ENCODE measurements around the gene XIST.
"Not testable (repeated sequence)": the region's sequence is repeated elsewhere in the genome, so short reads cannot be mapped to it uniquely, and the experiment has no call there.

The XIST gene

DNA sequence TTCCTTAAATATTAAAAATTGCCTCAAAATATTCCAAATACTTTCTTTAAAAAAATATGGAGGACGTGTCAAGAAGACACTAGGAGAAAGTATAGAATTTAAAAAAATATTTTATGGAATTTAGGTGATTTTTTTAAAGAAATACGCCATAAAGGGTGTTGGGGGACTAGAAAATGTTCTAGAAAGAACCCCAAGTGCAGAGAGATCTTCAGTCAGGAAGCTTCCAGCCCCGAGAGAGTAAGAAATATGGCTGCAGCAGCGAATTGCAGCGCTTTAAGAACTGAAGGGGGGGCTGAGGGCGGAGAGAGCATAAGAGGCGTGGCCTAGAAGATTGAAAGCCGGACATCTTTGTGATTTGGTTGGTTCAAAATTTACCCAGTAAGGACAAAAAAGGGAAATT lies at the start of gene XIST:
Gene XIST, minus strand, starts transcription at position 248 of the 400 bp plus-strand sequence.
- in situ Hi-C loops (cut with MboI; ENCODE audit: low sequenced_read_pairs), result loop anchor here (25.0 kb wide), 2 partner anchors 485 to 685 kb away; no protein-coding TSS in a partner anchor

DNA sequence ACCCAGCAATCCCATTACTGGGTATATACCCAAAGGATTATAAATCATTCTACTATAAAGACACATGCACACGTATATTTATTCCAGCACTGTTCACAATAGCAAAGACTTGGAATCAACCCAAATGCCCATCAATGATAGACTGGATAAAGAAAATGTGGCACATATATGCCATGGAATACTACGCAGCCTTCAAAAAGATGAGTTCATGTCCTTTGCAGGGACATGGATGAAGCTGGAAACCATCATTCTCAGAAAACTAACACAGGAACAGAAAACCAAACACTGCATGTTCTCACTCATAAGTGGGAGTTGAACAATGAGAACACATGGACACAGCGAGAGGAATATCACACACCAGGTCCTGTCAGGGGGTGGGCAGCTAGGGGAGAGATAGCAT lies 45.8 kb upstream of the XIST start:
- H3K36me3 ChIP-seq (replicated peaks); DNase-seq (ENCODE audit: low spot score in 2 of 2); H3K27me3 ChIP-seq (ENCODE audit: low read depth); H3K4me1 ChIP-seq; H3K9me3 ChIP-seq; in situ Hi-C loops (cut with MboI; ENCODE audit: low sequenced_read_pairs); H3K4me3 ChIP-seq: not testable (repeated sequence)

More for the DNA sequence above, at the start of gene XIST:
- H3K4me1 ChIP-seq, result peaks cover 22% of the 10 kb centered on the region
- H3K27me3 ChIP-seq (ENCODE audit: low read depth), result no peaks in the 10 kb centered on the region
- H3K4me3 ChIP-seq, result no peak within 1 kb of the TSS
- no peak for DNase-seq (ENCODE audit: low spot score in 2 of 2)
- H3K9me3 ChIP-seq, result no peaks in the 10 kb centered on the region
- H3K36me3 ChIP-seq (replicated peaks), result no peaks in the 10 kb centered on the region

DNA sequence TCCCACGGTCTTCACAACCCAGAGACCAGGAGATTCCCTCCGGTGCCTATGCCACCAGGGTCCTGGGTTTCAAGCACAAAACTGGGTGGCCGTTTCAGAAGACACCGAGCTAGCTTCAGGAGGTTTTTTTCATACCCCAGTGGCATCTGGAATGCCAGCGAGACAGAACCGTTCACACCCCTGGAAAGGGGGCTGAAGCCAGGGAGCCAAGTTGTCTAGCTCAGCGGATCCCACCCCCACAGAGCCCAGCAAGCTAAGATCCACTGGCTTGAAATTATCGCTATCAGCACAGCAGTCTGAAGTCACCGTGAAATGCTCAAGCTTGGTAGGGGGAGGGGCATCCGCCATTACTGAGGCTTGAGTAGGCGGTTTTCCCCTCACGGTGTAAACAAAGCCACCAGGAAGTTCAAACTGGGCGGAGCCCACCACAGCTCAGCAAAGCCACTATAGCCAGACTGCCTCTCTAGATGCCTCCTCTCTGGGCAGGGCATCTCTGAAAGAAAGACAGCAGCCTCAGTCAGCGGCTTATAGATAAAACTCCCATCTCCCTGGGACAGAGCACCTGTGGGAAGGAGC lies 40.1 kb upstream of the XIST start:
- H3K27me3 ChIP-seq (ENCODE audit: low read depth); H3K4me3 ChIP-seq; H3K36me3 ChIP-seq (replicated peaks); H3K9me3 ChIP-seq; in situ Hi-C loops (cut with MboI; ENCODE audit: low sequenced_read_pairs); H3K4me1 ChIP-seq: not testable (repeated sequence)
- DNase-seq (ENCODE audit: low spot score in 2 of 2), result peak in 1 of 2 experiments; percentile 28

DNA sequence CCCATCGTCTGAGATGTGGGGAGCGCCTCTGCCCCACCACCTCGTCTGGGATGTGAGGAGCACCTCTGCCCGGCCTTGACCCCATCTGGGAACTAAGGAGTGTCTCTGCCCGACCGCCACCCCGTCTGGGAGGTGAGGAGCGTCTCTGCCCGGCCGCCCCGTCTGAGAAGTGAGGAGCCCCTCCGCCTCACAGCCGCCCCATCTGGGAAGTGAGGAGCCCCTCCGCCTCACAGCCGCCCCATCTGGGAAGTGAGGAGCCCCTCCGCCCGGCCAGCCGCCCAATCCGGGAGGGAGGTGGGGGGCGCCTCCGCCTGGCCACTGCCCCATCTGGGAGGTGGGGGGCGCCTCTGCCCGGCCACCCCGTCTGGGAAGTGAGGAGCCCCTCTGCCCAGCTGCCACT lies 29.7 kb upstream of the XIST start:
- H3K4me3 ChIP-seq; DNase-seq (ENCODE audit: low spot score in 2 of 2); H3K27me3 ChIP-seq (ENCODE audit: low read depth); in situ Hi-C loops (cut with MboI; ENCODE audit: low sequenced_read_pairs); H3K4me1 ChIP-seq; H3K36me3 ChIP-seq (replicated peaks); H3K9me3 ChIP-seq: not testable (repeated sequence)

DNA sequence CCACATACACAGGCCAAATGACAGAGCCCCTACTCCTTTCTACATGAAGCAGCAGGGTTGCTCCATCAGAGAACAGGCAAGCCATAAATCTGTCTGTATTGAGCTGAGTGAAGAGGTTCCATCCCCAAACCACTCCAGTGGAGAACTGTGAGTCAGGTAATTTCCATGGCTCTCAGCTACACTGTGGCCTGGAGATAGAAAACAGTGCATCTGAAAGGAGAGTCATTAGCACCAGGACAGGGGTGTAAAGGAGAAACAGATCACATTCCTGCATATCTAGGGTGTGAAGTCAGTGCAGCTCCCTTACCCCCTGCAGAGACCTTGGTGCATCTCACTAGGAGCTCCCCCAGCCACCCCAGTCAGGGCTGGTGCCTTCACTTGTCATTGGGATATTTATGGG lies 25.2 kb upstream of the XIST start:
- no peaks in the 10 kb centered on the region; the same call in 1 of the 2 replicates for H3K9me3 ChIP-seq
- H3K4me3 ChIP-seq, result no peak overlapping the region
- H3K4me1 ChIP-seq, result no peaks in the 10 kb centered on the region
- no peaks in the 10 kb centered on the region for H3K36me3 ChIP-seq (replicated peaks)
- in situ Hi-C loops (cut with MboI; ENCODE audit: low sequenced_read_pairs), result no loop called here
- H3K27me3 ChIP-seq (ENCODE audit: low read depth), result no peaks in the 10 kb centered on the region
- no peak for DNase-seq (ENCODE audit: low spot score in 2 of 2)

DNA sequence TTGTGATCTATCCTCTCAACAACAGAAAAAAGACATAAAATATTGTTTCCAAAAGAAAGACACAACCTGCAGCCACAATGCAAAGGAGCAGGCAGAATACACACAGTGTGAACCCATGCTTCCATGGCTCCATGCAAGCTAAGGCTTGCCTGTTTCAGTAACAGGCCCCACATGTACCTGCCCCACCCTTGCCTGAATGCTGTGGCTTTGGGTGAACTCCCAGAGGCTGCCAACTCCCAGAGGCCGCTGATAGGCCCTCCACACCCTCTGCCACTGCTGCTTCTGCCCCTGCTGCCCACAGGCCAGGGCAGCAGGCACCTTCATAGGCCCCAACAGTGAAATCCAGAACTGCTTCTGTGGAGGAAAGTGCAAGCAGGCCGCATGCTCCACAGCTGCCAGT lies 24.4 kb upstream of the XIST start:
- Histone ChIP-seq H3K4me1 (no peaks in the 10 kb centered on the region), H3K9me3 (no peaks in the 10 kb centered on the region; the same call in 1 of the 2 replicates), H3K27me3 (ENCODE audit: low read depth) (no peaks in the 10 kb centered on the region), H3K36me3 (replicated peaks) (no peaks in the 10 kb centered on the region), H3K4me3 (no peak overlapping the region)
- DNase-seq (ENCODE audit: low spot score in 2 of 2), result no peak
- in situ Hi-C loops (cut with MboI; ENCODE audit: low sequenced_read_pairs), result no loop called here

DNA sequence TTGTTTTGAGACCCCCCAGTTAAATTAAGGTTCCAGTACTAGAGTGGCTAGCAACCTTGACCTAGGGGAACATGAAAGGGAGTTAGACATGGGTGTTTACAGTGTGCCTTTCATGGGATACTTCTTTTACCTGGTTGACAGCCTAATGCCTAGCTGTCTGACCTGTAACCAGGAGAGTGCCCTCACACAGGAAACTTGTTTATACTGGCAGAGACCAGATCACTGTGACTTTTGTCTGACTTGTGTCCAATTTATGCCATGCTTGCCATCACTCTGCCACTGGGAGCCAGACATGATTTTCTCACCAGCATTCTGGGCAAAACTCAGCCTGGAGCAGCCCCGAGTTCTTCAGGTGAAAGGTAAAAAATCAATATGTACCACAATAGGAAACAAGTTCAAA lies 16.4 kb upstream of the XIST start:
- Histone ChIP-seq H3K4me1 (no peaks in the 10 kb centered on the region), H3K9me3 (no peaks in the 10 kb centered on the region), H3K36me3 (replicated peaks) (no peaks in the 10 kb centered on the region), H3K4me3 (no peak overlapping the region), H3K27me3 (ENCODE audit: low read depth) (no peaks in the 10 kb centered on the region)
- no peak for DNase-seq (ENCODE audit: low spot score in 2 of 2)
- in situ Hi-C loops (cut with MboI; ENCODE audit: low sequenced_read_pairs), result loop anchor here (25.0 kb wide), 2 partner anchors 468 to 668 kb away; no protein-coding TSS in a partner anchor

DNA sequence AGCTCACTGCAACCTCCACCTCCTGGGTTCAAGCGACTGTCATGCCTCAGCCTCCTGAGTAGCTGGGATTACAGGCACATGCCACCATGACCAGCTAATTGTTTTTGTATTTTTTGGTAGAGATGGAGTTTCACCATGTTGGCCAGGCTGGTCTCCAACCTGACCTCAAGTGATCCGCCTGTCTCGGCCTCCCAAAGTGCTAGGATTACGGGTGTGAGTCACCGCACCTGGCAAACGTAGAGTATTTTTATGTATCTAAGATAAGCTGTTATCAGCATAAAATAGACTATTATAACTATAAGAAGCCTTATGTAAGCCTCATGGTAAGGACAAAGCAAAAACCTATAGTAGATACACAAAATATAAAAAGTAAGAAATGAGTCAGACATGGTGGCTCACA lies 14.6 kb upstream of the XIST start:
- Histone ChIP-seq H3K27me3 (ENCODE audit: low read depth) (no peaks in the 10 kb centered on the region), H3K36me3 (replicated peaks) (no peaks in the 10 kb centered on the region), H3K4me1 (no peaks in the 10 kb centered on the region), H3K4me3 (no peak overlapping the region), H3K9me3 (no peaks in the 10 kb centered on the region)
- DNase-seq (ENCODE audit: low spot score in 2 of 2), result no peak
- in situ Hi-C loops (cut with MboI; ENCODE audit: low sequenced_read_pairs), result loop anchor here (25.0 kb wide), 2 partner anchors 470 to 670 kb away; no protein-coding TSS in a partner anchor

DNA sequence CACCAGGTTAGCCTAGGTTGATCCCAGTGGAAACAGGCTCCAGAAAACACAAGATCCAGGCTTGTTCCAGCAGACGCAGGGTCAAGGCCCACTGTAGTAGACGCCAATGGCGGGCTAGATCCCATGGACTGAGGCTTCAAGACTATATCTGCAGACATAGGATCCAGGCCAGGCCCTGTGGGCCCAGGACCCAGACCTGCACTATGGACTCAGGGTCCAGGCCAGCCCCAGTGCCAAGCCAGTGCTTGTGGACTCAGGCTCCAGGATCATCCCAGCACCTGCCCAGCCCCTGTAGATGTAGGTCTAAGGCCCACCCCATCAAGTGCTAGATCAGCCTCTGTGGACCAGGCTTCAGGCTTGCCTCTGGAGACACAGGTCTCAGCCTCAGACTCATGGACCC lies 11.3 kb upstream of the XIST start:
- H3K9me3 ChIP-seq, result no peaks in the 10 kb centered on the region
- DNase-seq (ENCODE audit: low spot score in 2 of 2), result no peak
- in situ Hi-C loops (cut with MboI; ENCODE audit: low sequenced_read_pairs), result loop anchor here (5.0 to 25.0 kb wide), 3 partner anchors 153 to 673 kb away; no protein-coding TSS in a partner anchor
- H3K4me3 ChIP-seq, result no peak overlapping the region
- no peaks in the 10 kb centered on the region for H3K27me3 ChIP-seq (ENCODE audit: low read depth)
- no peaks in the 10 kb centered on the region for H3K4me1 ChIP-seq
- H3K36me3 ChIP-seq (replicated peaks), result no peaks in the 10 kb centered on the region

DNA sequence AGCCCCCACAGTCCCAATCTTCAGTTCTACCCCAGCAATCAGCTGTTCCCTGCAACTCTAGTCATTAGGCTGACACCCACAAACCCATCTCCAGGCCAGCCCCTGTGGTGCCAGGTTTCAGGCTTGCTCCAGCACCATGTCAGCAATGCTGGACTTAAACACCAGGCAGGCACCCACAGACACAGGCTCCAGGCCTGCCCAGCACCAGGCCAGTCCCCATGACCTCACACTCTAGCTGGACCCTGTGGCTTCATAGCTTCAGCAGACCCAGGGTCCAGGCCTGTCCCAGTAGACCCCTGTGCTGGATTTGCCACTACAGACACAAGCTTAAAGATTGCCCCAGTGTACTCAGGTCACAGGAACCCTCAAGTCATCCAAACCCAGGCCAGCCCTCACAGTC lies 10.8 kb upstream of the XIST start:
- Histone ChIP-seq H3K4me3 (no peak overlapping the region), H3K4me1 (no peaks in the 10 kb centered on the region), H3K9me3 (no peaks in the 10 kb centered on the region), H3K27me3 (ENCODE audit: low read depth) (no peaks in the 10 kb centered on the region), H3K36me3 (replicated peaks) (no peaks in the 10 kb centered on the region)
- in situ Hi-C loops (cut with MboI; ENCODE audit: low sequenced_read_pairs), result loop anchor here (5.0 to 25.0 kb wide), 3 partner anchors 154 to 674 kb away; no protein-coding TSS in a partner anchor
- no peak for DNase-seq (ENCODE audit: low spot score in 2 of 2)

DNA sequence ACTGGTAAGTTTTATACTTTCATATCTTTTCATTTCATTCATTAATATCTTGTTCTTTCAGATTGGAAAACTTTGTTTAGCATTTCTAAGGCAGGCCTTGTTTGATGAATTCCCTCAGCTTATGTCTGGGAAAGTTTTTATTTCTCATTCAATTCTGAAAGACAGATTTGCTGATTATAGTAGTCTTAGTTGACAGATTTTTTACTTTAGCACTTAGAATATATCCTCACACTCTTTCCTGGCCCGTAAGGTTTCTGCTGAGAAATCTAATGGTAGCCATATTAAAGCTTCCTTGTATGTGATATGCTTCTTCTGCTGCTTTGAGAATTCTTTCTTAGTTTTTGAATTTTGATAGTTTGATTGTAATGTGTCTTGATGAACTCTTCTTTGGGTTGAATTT lies 7.1 kb upstream of the XIST start:
- in situ Hi-C loops (cut with MboI; ENCODE audit: low sequenced_read_pairs), result loop anchor here (5.0 to 25.0 kb wide), 4 partner anchors 158 to 678 kb away; no protein-coding TSS in a partner anchor
- no peaks in the 10 kb centered on the region for H3K36me3 ChIP-seq (replicated peaks)
- H3K4me1 ChIP-seq, result 0 out of 2 replicates have a peak, but pooled peaks cover 3% of the 10 kb centered on the region
- no peak for DNase-seq (ENCODE audit: low spot score in 2 of 2)
- H3K4me3 ChIP-seq, result no peak overlapping the region
- no peaks in the 10 kb centered on the region for H3K9me3 ChIP-seq
- H3K27me3 ChIP-seq (ENCODE audit: low read depth), result no peaks in the 10 kb centered on the region

DNA sequence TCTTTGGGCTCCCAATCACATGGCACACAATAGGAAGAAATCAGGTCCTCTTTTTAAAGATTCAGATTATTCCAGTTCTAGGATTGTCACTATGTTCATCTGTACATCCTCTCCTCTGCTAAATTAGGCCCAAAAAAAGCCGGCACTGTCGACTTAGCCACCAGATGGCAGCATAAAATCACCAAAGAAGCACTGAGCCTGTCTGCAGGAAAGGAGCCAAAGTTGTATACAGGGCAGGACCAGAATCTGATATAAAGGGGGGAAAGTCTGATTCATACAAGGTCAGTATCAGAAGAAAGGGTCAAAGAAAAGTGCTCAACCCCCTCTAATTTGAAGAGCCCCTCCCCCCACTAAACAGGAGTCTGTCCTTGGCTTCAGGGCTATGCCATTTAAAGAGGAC lies 3.0 kb upstream of the XIST start:
- Histone ChIP-seq H3K27me3 (ENCODE audit: low read depth) (no peaks in the 10 kb centered on the region), H3K4me3 (no peak overlapping the region), H3K9me3 (no peaks in the 10 kb centered on the region), H3K4me1 (0 out of 2 replicates have a peak, but pooled peaks cover 3% of the 10 kb centered on the region), H3K36me3 (replicated peaks) (no peaks in the 10 kb centered on the region)
- in situ Hi-C loops (cut with MboI; ENCODE audit: low sequenced_read_pairs), result loop anchor here (5.0 to 25.0 kb wide), 3 partner anchors 277 to 682 kb away; no protein-coding TSS in a partner anchor
- peak; percentile 73 to 81 for DNase-seq (ENCODE audit: low spot score in 2 of 2)

DNA sequence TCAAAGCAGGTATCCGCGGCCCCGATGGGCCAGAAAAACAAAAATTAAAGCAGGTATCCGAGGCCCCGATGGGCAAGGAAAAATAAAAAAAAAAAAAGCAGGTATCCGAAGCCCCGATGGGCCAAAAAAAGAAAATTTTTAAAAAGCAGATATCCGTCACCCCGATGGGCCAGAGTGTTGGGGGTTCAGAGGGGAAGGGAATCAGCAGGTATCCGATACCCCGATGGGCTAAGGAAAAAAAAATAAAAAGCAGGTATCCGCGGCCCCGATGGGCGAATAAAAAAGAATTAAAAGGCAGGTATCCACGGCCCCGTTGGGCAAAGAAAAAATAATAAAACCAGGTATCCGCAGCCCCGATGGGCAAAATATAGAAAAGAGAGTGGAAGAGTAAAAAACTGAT lies 492 bp downstream of the XIST start:
- Histone ChIP-seq H3K4me1 (peaks cover 24% of the 10 kb centered on the region), H3K27me3 (ENCODE audit: low read depth) (no peaks in the 10 kb centered on the region), H3K9me3 (no peaks in the 10 kb centered on the region), H3K36me3 (replicated peaks) (no peaks in the 10 kb centered on the region), H3K4me3 (no peak overlapping the region)
- no peak for DNase-seq (ENCODE audit: low spot score in 2 of 2)
- in situ Hi-C loops (cut with MboI; ENCODE audit: low sequenced_read_pairs), result loop anchor here (25.0 kb wide), 2 partner anchors 485 to 685 kb away; no protein-coding TSS in a partner anchor

All from HAP-1 (cell line).